Stimulated activated CD8-positive, alpha-beta memory T cell treated with anti-CD3 and anti-CD28 coated beads, Interleukin-15, amount 100 ng/mL, for 4 hours (primary cell): Measurements from ENCODE around the gene GPC6.

Experiments used
- DNase-seq, 2 donors: peaks; one replicate each; pipeline ENCODE4 v3.0.0-alpha.2; 2020; ENCODE audit warnings: low read depth in 2 of 2

GPC6 gene

DNA sequence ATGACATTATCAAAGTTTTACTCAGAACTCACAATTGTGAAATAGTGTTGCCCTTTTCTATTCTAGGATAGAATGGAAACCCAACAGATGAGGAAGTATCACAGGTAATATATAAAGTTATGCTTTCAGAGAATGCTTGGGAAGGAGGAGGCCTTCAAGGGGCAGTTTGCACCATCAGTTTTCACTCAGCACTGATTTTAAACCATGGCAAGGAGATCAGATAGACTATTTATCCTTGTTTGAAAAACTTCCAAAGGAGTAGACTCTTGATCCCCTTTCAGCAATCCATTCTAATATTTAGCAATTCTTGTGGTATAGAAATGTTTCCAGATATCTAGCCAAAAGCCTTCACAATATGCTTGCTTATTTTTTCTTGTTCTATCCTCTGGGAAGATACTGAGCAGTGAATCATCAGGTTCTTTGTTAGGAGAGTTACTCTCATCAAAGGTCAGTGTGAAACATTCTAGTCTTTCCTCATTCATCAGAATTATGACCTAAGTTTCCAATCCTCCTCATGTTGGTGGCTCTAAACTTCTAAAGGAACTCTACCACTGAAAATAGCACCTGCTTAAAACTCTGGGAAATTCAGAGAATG is 3.8 kb downstream of the GPC6 start:
- no peak for DNase-seq

DNA sequence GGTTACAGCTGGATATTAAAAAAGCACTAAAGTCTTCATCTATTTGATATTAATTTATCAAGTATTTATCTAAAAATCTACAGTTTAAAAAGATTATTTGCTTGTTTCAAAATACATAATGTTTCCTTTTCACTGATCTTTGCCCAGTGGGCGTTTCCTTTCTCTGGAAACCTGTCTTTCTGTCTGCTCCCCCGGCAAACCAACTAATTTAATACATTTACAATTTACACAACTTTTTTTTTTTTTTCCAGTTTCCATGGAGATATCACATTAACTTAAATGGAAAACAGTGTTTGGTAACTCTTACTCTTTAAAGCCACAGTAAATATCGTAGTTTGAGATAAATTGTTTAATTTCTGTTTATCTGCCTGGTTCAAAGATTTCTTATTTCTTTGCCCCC is 5.3 kb downstream of the GPC6 start:
- no peak for DNase-seq

DNA sequence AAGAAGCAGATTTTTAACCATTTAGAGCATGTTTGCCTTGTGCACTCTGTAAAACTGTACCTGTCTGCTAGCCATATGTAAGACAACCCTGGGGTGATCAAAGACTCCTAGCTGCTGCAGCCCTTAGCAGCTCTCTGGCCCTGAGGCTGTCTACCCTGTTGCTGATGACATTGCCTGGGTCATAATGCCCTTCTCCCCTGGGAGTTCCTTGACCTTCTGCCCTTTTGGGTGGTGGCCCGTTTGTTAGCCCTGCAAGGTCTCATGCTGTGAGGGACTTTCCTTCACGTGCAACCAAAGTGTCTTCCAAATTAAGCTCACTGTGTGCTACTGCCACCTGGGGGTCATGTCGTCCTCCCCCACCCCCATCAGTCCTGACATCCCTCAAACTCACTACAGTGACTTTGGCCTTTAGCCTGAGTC is 7.4 kb downstream of the GPC6 start:
- no peak for DNase-seq

DNA sequence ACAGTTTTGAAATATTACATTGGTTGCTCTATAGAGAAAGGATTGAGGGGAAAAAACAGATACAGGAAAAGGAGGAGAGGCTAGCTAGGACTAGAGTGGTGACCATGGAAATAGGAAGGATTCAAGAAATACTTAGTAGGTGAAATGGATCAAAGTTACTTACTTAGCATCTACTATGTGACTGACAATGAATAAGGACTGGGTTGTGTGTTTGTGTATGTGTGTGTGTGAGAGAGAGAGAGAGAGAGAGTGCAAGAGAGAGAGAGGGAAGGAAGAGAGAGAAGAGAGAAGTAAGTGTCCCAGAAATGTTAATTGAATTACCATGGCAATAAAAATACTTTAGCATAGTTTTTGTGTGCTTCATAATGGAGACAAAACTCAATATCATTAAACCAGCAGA is 7.9 kb downstream of the GPC6 start:
- no peak for DNase-seq

DNA sequence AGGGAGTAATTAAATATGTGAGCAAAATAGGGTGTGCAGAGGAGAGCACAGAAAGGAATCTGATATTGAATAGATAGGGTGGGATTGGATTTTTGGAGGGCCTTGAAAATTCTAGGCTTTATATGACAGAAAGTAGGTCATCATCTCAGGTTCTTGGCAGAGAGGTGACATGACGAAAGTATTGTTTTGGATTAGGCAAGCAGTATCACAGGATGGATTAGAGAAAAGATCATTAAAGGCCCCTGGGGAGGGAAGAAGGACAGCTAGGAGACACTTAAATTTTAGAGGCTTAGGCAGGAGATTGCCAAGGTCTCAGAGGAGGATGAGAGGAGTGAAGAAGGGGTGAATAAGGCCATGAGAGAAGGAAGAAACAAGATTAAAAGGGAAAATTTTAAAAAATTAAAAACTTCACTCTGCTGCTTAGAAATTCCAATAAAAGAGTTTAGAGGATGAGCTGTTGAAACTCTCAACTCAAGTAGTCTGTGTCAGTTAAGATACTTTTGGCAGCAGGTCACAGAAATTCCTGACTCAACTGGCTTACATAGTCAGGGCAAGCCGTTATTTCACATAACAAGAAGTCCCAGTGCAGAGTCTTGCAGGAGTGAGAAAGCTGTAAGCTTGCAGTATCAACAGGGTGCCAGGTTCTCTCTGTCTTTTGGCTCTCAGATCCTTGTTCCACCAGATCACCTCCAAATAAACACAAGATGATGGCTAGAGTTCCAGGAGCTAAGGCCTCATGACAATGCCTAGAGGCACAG is 8.8 kb downstream of the GPC6 start:
- no peak for DNase-seq

DNA sequence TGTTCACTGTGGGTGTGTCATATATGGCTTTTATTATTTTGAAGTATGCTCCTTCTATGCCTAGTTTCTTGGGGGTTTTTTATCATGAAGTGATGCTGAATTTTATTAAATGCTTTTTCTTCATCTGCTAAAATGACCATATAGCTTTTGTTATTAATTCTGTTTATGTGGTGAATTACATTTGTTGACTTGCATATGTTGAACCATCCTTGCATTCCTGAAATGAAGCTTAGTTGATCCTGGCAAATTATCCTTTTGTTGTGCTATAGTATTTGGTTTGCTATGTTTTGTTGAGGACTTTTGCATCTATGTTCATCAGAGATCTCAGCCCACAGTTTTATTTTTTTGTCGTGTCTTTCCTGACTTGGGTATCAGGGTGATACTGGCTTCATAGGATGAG is 12.1 kb downstream of the GPC6 start:
- DNase-seq: no peak

DNA sequence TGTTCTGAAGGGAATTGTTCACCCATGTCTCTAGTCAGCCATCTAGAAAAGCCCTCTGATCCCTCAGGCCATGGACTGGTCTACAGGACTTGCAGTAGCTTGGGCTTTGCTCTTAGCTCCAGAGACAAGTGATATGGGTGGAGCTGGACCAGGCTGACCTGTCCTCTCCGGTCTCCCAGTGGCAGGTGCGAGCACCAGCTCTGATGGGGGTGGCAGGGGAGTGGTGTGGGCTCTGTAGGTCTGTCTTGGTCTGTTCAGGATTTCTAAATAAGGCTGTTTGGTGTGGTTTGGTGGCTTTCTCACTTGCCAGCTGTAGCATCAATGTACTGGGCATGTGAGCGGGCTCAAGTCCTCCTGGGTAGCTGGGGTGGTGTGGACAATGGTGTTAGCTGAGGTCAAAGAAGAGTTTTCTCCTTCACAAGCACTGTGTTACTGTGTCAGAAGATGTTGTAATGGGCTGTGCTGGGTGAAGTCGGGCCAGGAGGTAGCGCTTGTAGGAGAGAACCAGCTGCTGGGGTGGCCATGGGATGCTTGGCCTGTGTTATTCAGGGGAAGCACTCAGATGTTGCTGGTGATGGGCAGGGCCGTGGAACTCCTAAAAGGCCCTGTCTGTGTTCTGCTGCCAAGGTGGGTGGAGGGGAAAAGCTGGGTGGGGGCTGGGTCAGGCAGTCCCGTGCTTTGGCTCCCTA is 16.9 kb downstream of the GPC6 start:
- no peak for DNase-seq

DNA sequence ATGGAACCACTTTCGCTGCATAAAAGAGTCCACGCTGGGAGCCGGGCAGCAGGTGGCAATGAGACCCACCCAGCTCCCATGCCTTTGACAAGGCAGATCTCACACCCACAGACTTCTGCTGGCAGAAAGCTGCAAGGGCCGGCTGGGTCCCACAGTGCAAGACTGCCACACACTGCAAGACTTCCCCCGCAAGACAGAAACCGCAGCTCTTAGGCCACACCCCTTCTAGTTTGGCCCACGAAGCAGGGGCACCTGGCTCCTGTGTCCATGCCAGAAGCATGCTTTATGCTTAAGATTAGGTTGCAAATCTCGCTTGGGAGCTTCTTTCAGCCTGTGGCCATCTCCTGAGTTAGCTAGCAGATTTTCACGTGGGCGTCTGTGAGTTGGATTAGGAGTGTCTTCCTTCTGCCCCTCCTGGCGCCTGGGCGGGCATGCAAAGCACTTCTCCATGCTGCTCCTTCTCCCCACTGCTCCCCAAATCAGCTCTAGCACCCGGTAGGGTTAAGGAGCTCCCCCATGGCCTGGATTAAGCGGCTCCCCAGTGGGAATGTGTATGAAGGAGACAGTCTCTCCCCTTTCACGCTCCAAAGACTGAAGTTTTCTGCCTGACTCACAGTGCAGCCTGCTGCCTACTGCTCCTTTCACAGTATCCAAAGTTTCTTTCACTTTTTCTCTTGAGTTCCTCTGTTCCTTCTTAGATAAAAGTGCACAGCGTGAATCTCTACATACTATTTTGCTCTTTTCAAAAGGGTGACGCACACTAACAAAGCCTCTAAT is 17.7 kb downstream of the GPC6 start:
- DNase-seq: no peak

DNA sequence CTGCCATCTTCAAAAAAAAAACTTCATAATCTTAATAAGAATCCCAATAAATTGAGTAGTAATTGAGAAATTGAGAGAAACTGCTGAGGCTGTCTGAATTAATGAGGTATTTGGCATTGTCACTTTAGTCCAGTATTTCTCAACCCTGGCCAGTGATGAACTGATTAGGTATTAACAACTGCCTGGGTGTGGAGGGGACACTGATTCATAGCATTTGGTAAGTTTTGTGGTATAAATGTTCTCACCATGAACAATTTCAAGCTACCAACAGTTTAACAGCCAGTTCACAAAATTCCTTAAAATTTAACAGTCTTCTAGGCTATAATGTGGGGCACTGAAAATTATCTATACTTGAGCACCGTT is 18.3 kb downstream of the GPC6 start:
- DNase-seq: no peak

DNA sequence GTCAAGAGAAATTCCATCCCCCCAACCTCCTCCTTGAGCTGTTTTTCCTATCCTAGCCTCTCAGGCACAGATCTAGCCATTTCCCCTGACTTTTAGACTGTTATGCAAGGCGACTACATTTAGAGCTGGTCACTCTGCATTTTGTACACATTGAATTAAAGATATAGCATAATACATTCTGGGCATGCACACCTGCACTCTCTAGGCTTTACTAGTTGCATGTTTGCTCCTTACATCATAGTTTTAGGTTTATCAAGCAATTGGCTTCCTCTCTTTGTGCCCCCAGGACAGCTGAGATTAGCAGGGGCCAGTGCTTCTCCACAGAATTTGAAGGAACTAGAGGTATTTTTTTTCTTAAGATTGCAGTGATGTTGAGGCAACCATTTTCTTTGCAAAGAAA is 19.5 kb downstream of the GPC6 start:
- no peak for DNase-seq

DNA sequence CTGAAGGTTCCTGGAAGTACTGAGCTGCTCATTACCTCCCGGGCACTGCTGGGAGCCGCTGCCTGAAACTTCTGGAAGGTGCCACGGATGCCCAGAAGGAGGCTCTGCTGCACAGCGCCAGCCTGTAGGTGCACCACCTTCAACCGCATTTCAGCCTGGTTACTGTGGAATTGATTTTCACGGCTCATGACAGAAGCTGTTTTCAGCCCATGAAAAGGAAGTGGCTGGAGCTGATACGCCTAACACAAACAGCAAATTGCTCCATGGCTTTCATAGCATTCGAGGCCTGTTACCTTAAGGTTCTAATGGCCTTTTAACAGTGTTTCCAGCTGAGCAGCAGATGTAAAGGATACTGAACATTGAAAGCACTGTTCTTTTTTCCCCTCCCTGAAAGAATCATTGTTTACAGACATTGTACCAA is 22.0 kb downstream of the GPC6 start:
- no peak for DNase-seq

DNA sequence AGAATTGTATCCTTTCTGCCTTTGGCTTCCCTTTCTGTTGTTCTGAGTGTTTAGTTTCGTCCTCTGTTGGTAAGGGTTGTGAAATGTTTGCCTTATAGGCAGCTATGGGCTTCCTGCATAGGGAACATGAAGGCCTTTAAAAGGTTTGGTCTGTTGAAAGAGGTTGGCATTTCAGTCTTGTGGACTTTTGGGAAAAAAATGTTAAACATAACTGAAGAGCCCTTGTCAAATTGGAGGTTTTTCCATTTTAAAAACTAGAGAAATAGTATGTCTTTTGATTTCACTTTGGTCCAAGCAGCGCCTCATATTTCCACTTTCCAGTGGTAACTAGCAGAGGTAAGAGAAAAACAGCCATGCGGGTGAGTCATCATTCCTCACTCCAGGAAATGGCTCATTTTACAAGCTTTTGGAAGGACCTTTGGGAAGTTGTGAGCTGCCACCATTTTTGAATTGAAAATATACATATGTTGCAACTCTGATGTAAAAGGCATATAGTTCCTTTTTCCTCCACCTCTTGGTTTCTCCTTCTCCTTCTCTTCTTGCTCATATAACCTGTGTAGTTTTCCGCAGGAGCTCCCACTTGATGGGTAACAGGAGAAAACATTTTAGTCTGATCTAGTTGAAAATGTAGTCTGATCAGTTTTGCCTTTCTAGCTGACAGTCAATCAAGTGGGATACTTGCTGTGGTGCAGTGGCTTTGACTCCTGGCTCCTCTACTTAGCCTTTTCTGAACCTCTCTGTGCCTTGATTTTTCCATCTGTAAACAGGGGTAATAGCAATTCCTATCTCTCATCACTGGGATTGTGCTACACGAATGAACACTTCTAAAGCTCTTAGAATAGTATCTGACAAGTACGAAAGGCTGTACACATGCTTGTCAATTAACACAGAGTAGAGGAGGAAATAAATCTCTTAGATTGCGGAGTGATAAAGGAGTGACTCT is 23.0 kb downstream of the GPC6 start:
- no peak for DNase-seq

DNA sequence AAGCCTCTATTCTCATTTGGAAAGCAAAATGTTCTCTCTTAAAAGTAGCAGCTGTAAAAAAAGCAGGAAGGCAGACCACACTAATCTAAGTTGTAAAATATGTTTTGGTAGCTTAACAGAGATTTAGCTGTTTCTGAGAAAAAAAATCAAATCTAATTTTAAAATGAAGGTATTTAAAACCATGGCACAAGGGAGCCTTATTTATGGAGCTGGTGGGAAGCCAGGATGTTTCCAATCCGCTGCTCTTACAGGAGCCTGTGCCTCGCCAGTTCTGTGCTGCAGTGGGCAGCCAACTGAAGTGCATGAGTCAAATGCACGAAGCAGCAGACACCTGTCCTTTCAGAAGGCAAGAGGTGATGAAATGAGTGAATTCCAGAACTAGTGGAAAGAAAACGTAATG is 28.2 kb downstream of the GPC6 start:
- no peak for DNase-seq

DNA sequence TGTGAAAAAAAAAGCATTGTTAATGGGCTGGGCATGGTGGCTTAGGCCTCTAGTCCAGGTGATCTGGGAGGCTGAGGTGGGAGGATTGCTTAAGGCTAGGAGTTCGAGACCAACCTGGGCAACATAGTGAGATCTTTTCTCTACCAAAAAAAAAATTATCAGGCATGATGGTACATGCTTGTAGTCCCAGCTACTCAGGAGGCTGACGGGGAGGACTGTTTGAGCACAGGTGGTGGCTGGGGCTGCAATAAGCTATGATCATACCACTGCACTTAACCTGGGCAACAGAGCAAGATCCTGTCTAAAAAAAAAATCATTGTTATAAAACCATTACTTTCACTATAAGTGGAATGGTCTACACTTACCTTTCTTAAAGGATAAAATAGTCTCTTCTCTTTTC is 30.4 kb downstream of the GPC6 start:
- DNase-seq: no peak

DNA sequence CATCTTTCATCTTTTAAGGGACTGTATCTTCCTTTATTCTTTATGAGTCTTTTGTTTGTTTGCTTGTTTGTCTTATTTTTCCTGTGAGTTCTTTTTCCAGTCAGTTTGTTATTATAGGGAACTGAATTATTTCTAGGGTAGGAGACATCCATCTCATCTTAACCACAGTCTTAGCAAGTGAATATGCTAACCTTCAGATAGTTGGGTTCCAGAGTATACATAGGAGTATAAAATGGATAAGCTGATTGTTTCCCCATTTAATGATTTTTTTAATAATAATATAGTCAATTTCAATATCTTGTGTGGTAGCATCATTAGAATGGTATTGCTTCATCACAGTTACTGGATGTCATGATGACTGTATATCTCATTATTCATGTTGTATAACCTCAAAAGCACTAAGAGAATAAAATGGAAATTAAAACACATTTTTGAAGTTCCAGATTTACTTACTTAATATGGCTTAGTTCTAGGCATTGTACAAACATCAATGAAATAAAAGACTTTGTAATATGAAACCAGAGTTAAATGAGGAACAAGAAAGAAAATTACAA is 33.0 kb downstream of the GPC6 start:
- no peak for DNase-seq

DNA sequence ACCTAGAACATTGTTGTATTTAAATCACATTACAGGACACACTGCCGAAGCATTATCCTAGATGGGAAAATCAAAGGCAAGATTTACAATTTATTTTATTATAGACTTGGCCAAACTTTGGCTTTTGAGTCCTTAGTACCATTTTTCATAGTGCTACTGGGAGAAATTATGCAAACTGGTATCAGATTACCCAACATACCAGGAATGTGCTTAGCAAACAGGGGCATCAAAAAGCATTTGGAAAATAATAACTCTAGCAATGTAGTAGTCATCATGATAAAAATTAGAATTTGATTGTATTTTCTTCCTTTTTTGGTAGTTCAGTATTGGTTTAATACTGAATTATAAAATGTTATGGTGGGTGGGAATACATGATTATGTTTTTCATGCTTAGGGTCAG is 34.0 kb downstream of the GPC6 start:
- no peak for DNase-seq

DNA sequence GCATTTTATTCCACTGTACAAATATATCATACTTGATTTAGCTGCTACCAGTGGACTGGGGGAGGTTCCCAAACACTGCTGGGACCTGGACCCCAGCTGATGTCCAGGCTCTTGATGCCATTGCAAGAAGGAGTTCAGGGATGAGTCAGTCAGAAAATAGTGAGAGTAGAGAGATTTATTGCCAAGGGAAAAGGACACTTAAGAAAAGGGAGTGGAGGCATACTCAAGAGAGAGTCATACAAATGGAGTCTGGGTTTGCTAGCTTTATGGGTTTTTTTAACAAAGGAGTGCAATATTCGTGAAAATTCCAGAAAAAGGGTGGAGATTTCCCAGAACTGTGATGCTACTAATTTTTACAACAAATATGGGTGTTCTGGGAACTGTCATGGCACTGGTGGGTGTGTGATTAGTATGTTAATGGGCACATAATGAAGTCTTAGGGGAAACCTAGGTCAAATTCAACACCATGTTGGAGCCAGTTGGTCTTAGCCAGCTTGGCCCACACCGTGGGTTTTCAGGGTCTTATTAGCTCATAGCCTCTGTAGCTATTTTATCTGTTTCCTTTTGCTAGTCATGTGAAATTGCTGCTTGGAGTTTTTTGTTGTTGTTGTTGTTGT is 36.2 kb downstream of the GPC6 start:
- DNase-seq: no peak

DNA sequence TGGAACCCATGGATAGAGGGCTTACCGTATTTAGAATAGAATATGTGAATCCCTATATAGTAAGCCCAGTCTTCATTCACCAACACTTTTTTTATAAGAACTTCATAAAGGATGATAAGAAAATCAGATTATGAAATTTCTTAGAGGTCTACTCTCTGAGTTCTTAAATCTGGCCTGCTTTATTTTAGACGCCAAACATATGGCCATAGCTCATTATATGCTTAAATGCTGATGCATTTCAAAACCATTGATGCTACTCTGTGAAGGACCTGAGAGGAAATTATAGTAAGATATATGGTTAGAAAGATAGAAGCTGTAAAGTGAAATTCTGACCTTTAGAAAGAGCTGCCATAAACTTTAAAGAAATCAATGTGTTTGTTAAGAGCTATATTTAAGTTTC is 38.3 kb downstream of the GPC6 start:
- no peak for DNase-seq

DNA sequence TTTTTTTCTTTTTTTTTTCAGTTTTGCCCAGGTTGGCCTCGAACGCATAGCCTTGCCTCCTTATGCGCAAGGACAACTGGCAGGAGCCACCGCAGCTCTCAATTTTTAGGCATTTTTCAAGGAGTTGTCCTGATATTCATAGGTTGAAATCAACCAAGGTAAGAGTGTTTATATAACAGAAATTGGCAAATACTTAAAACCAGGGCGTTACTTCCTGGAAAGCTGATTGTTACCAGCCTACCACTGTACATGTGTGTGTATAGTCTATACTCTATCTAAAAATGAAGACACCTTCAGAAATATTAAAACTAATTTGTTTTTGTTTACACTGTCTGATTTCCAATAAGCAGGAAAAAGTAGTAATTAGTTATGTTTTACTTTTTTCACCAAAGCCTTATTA is 39.2 kb downstream of the GPC6 start:
- no peak for DNase-seq

DNA sequence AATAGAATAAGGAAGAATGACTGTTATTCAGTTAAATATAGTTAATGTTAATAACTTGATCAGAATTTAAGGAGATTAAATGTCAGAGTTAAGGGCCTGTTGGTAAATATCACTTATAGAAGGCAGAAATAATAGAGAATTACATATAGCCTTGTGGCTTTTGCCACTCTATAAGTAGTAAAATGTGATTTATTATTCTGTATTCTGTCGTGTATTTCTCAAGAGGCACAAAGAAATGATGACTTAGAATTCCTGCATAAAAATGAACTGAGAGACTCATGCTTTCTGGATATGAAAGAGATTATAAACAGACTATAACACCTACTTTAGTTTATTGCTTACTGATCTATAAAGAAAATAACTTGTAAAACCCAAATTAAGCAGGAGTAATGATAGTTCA is 40.1 kb downstream of the GPC6 start:
- DNase-seq: no peak
